SK-N-SH treated with all-trans-retinoic acid at 6 μM for 48 hours (cell line): ENCODE data around the gene EP400.

Source experiments
- ATAC-seq: fragments of 200-7000 bp; cut with Tn5 transposase; 3 replicates; pipeline ENCODE4 v1.9.1; 2020; ENCODE audit warnings: mild to moderate bottlenecking, moderate library complexity
- ARNTL ChIP-seq: fragments of 450-650 bp; formaldehyde crosslinking; IDR thresholded peaks from 2 replicates; pipeline ENCODE4 v1.5.0; 2020; ENCODE audit warnings: low read depth, mild to moderate bottlenecking, moderate library complexity, borderline replicate concordance
- BACH2 ChIP-seq: fragments of 250-450 bp; sonication (Bioruptor Pico); IDR thresholded peaks from 2 replicates; pipeline ENCODE4 v1.9.0; 2021; ENCODE audit warnings: mild to moderate bottlenecking, borderline replicate concordance
- CSDC2 ChIP-seq: fragments of 250-450 bp; sonication (Bioruptor Pico); IDR thresholded peaks from 2 replicates; pipeline ENCODE4 v1.5.0; 2020; ENCODE audit warnings: mild to moderate bottlenecking, moderate library complexity
- ESRRG ChIP-seq: fragments of 250-450 bp; sonication (Bioruptor Pico); IDR thresholded peaks from 2 replicates; pipeline ENCODE4 v1.6.1; 2021; ENCODE audit warnings: mild to moderate bottlenecking
- GLIS3 ChIP-seq: fragments of 250-450 bp; sonication (Bioruptor Pico); IDR thresholded peaks from 2 replicates; pipeline ENCODE4 v1.5.0; 2020; ENCODE audit warnings: mild to moderate bottlenecking, moderate library complexity
- OSR1 ChIP-seq: fragments of 250-450 bp; sonication (Bioruptor Pico); IDR thresholded peaks from 2 replicates; pipeline ENCODE4 v1.8.0; 2022; ENCODE audit warnings: moderate library complexity, mild to moderate bottlenecking, inconsistent platforms
- POU6F1 ChIP-seq: fragments of 250-450 bp; sonication (Bioruptor Pico); IDR thresholded peaks from 2 replicates; pipeline ENCODE4 v1.8.0; 2021; ENCODE audit warnings: low read depth, mild to moderate bottlenecking, moderate library complexity, borderline replicate concordance
- PPARA ChIP-seq: fragments of 250-450 bp; sonication (Bioruptor Pico); IDR thresholded peaks from 2 replicates; pipeline ENCODE4 v1.5.0; 2020; ENCODE audit warnings: mild to moderate bottlenecking, borderline replicate concordance
- RARB ChIP-seq: fragments of 250-450 bp; sonication (Bioruptor Pico); IDR thresholded peaks from 2 replicates; pipeline ENCODE4 v1.8.0; 2021; ENCODE audit warnings: mild to moderate bottlenecking, moderate library complexity
- SNAI2 ChIP-seq: fragments of 250-450 bp; sonication (Bioruptor Pico); IDR thresholded peaks from 2 replicates; pipeline ENCODE4 v1.5.0; 2020; ENCODE audit warnings: mild to moderate bottlenecking, moderate library complexity
- TCF4 ChIP-seq: fragments of 250-450 bp; sonication (Bioruptor Pico); IDR thresholded peaks from 2 replicates; pipeline ENCODE4 v1.8.0; 2021; ENCODE audit warnings: mild to moderate bottlenecking, moderate library complexity, borderline replicate concordance
- TOX ChIP-seq: fragments of 250-450 bp; sonication (Bioruptor Pico); IDR thresholded peaks from 2 replicates; pipeline ENCODE4 v1.8.0; 2021; ENCODE audit warnings: mild to moderate bottlenecking, moderate library complexity, borderline replicate concordance
- ZC3H10 ChIP-seq: fragments of 250-450 bp; sonication (Bioruptor Pico); IDR thresholded peaks from 2 replicates; pipeline ENCODE4 v1.5.1; 2021; ENCODE audit warnings: mild to moderate bottlenecking, moderate library complexity
- ZFP3 ChIP-seq: fragments of 250-450 bp; sonication (Bioruptor Pico); IDR thresholded peaks from 2 replicates; pipeline ENCODE4 v1.5.0; 2020; ENCODE audit warnings: mild to moderate bottlenecking, moderate library complexity
- ZFP30 ChIP-seq: fragments of 450-650 bp; formaldehyde crosslinking; IDR thresholded peaks from 2 replicates; pipeline ENCODE4 v1.5.0; 2022; ENCODE audit warnings: mild to moderate bottlenecking, moderate library complexity
- ZNF565 ChIP-seq: fragments of 450-650 bp; formaldehyde crosslinking; conservative IDR thresholded peaks from 2 replicates; pipeline ENCODE4 v1.5.0; 2020; ENCODE audit warnings: low read depth, mild to moderate bottlenecking, moderate library complexity
- ZNF70 ChIP-seq: fragments of 450-650 bp; formaldehyde crosslinking; IDR thresholded peaks from 2 replicates; pipeline ENCODE4 v1.5.0; 2020; ENCODE audit warnings: mild to moderate bottlenecking, moderate library complexity
- ZNF8 ChIP-seq: fragments of 450-650 bp; formaldehyde crosslinking; IDR thresholded peaks from 2 replicates; pipeline ENCODE4 v1.5.0; 2020; ENCODE audit warnings: mild to moderate bottlenecking, moderate library complexity
- TF ChIP-seq, protein P1 (sequence below): fragments of 250-450 bp; sonication (Bioruptor Pico); IDR thresholded peaks from 2 replicates; pipeline ENCODE4 v1.5.1; 2021; ENCODE audit warnings: mild to moderate bottlenecking, moderate library complexity
- TF ChIP-seq, protein P2 (sequence below): fragments of 250-450 bp; sonication (Bioruptor Pico); IDR thresholded peaks from 2 replicates; pipeline ENCODE4 v1.5.1; 2020; ENCODE audit warnings: low read depth, mild to moderate bottlenecking, moderate library complexity
- TF ChIP-seq, protein P3 (sequence below): fragments of 250-450 bp; sonication (Bioruptor Pico); IDR thresholded peaks from 2 replicates; pipeline ENCODE4 v1.8.0; 2020; ENCODE audit warnings: mild to moderate bottlenecking, moderate library complexity, borderline replicate concordance

EP400 gene

DNA sequence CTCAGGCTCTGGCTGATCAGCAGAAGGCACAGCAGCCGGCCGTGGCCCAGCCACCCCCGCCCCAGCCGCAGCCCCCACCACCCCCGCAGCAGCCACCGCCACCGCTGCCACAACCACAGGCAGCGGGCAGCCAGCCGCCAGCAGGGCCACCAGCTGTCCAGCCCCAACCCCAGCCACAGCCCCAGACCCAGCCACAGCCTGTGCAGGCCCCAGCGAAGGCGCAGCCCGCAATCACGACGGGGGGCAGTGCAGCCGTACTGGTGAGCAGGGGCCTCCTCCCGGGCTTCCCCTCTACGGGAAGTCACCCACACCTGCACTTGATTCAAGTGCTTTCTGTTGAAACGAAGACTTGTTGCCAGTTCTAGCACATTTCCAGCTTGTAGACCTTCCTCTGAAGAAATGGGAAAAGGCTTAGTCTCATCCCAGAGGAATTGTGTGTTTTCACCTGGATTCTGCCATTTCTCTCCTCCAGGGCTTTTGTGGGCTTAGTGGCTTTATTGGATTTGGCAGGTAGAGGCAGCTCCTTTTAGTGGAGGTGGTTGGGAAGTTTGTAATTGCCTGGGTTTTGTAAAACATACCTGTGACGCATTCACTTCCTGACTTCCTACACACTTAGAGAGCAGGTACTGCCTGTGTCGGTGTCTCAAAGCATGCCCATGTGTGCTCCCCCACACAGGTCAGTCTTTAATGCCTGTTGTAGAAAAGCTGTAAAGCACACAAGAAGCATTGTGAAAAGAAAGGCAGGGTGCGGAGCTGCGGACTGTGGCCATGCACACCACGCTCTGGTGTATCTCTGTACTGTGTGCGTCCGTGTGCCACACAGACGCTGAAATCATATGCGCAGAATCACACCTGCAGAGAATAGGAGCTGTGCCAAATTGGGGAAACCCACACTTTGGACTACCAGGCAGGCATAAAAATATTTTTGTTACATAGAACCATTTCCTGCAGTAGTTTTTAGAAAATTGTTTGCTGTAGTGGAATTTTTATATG is 103.9 kb downstream of the EP400 start:
- ATAC-seq, result no peak
- TF ChIP-seq POU6F1 (no peak), ZNF565 (CRISPR knock-in tag) (no peak), SNAI2 (CRISPR knock-in tag) (no peak), ZFP30 (CRISPR knock-in tag) (no peak), ZC3H10 (CRISPR knock-in tag) (no peak), ZNF70 (CRISPR knock-in tag) (no peak), BACH2 (CRISPR knock-in tag) (no peak), PPARA (no peak)
- TF ChIP-seq, protein P1, sequence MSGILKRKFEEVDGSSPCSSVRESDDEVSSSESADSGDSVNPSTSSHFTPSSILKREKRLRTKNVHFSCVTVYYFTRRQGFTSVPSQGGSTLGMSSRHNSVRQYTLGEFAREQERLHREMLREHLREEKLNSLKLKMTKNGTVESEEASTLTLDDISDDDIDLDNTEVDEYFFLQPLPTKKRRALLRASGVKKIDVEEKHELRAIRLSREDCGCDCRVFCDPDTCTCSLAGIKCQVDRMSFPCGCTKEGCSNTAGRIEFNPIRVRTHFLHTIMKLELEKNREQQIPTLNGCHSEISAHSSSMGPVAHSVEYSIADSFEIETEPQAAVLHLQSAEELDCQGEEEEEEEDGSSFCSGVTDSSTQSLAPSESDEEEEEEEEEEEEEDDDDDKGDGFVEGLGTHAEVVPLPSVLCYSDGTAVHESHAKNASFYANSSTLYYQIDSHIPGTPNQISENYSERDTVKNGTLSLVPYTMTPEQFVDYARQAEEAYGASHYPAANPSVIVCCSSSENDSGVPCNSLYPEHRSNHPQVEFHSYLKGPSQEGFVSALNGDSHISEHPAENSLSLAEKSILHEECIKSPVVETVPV (CRISPR knock-in tag), result no peak
- TF ChIP-seq, all 23 proteins: peak for 0

DNA sequence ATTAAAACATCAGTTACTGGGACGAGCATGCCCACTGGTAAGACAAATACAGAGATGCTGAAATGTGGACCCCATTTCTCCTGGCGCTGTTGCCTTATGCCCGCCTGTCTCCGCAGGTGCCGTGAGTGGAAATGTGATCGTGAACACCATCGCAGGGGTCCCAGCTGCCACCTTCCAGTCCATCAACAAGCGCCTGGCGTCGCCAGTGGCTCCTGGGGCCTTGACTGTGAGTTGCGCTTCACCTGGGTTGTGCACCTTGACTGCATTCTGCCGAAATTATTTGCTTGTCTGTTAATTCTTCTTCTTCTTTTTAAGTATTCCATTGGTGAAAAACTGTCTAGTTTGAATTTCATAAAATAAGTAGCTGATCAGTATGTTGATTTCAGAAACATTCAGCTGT is 105.2 kb downstream of the EP400 start:
- ATAC-seq, result no peak
- TF ChIP-seq, protein P2, sequence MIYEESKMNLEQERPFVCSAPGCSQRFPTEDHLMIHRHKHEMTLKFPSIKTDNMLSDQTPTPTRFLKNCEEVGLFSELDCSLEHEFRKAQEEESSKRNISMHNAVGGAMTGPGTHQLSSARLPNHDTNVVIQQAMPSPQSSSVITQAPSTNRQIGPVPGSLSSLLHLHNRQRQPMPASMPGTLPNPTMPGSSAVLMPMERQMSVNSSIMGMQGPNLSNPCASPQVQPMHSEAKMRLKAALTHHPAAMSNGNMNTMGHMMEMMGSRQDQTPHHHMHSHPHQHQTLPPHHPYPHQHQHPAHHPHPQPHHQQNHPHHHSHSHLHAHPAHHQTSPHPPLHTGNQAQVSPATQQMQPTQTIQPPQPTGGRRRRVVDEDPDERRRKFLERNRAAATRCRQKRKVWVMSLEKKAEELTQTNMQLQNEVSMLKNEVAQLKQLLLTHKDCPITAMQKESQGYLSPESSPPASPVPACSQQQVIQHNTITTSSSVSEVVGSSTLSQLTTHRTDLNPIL (CRISPR knock-in tag), result no peak
- TF ChIP-seq CSDC2 (CRISPR knock-in tag) (no peak), BACH2 (CRISPR knock-in tag) (no peak), PPARA (no peak), OSR1 (CRISPR knock-in tag) (no peak), ARNTL (CRISPR knock-in tag) (no peak), ZNF565 (CRISPR knock-in tag) (no peak), TCF4 (CRISPR knock-in tag) (no peak)

DNA sequence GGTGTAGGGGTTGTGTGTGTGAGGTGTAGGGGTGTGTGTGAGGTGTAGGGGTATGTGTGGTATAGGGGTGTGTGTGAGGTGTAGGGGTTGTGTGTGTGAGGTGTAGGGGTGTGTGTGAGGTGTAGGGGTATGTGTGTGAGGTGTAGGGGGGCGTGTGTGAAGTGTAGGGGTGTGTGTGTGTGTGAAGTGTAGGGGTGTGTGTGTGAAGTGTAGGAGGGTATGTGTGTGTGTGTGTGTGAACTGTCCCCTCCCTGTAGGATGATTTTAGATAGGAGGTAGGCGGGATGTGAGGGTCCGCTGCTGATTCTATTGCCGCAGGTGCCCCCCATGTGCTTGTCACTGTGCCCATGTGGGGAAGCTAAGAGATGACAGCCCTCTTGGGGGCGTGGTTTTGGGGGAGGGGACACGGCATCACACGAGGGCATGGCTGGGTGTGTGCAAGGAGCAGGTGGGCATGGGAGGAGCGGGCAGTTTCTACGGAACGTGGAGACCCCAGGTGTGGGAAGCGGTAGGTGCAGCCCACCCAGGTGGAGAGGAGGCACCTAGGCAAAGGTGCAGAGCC is 105.9 kb downstream of the EP400 start:
- TF ChIP-seq ZFP30 (CRISPR knock-in tag) (no peak), ZNF565 (CRISPR knock-in tag) (no peak), ZNF70 (CRISPR knock-in tag) (no peak), ESRRG (CRISPR knock-in tag) (no peak)
- TF ChIP-seq, protein P3, sequence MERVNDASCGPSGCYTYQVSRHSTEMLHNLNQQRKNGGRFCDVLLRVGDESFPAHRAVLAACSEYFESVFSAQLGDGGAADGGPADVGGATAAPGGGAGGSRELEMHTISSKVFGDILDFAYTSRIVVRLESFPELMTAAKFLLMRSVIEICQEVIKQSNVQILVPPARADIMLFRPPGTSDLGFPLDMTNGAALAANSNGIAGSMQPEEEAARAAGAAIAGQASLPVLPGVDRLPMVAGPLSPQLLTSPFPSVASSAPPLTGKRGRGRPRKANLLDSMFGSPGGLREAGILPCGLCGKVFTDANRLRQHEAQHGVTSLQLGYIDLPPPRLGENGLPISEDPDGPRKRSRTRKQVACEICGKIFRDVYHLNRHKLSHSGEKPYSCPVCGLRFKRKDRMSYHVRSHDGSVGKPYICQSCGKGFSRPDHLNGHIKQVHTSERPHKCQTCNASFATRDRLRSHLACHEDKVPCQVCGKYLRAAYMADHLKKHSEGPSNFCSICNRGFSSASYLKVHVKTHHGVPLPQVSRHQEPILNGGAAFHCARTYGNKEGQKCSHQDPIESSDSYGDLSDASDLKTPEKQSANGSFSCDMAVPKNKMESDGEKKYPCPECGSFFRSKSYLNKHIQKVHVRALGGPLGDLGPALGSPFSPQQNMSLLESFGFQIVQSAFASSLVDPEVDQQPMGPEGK (CRISPR knock-in tag), result no peak
- no peak for ATAC-seq

GRCh38 chr12:132056320-132056719 is 106.6 kb downstream of the EP400 start:
- TF ChIP-seq ZNF8 (CRISPR knock-in tag) (no peak), GLIS3 (CRISPR knock-in tag) (no peak), ZFP3 (CRISPR knock-in tag) (no peak), TOX (CRISPR knock-in tag) (no peak), POU6F1 (no peak), PPARA (no peak), RARB (no peak), ZFP30 (CRISPR knock-in tag) (no peak), TCF4 (CRISPR knock-in tag) (no peak), ZNF565 (CRISPR knock-in tag) (no peak), OSR1 (CRISPR knock-in tag) (no peak)
- TF ChIP-seq, protein P1 (CRISPR knock-in tag), result no peak
- no peak for ATAC-seq
